Esophagus (tissue), 2 donors: ENCODE results near the gene LDHB. TPM values are rescaled to one million over a fixed set of nuclear protein-coding genes. Genes with fewer than 3 reads are reported as not detected.
"Not testable (repeated sequence)": the region's sequence is repeated elsewhere in the genome, so short reads cannot be mapped to it uniquely, and the experiment has no call there.

Experiments used
- H3K27ac ChIP-seq, 2 donors: one replicate each; pipeline ENCODE4 v1.5.1; 2013; ENCODE audit warnings: low read depth in 2 of 2, mild to moderate bottlenecking in 2 of 2, inconsistent platforms in 1 of 2, low read length in 1 of 2, moderate library complexity in 1 of 2
- H3K27me3 ChIP-seq, 2 donors: one replicate each; pipeline ENCODE4 v1.6.1; 2013; ENCODE audit warnings: low read length in 2 of 2, control low read depth in 1 of 2, mild to moderate bottlenecking in 1 of 2; ENCODE audit not compliant: insufficient read depth in 2 of 2, control insufficient read depth in 1 of 2
- H3K36me3 ChIP-seq, 2 donors: one replicate each; pipeline ENCODE4 v1.6.1; 2013; ENCODE audit warnings: low read length in 1 of 2; ENCODE audit not compliant: control insufficient read depth in 2 of 2, insufficient read depth in 2 of 2
- H3K4me1 ChIP-seq, 2 donors: one replicate each; pipeline ENCODE4 v1.6.1; 2013; ENCODE audit warnings: low read length in 1 of 2; ENCODE audit not compliant: control insufficient read depth in 2 of 2, insufficient read depth in 2 of 2
- H3K4me3 ChIP-seq, 2 donors: one replicate each; pipeline ENCODE4 v1.5.1; 2013; ENCODE audit warnings: low read length in 2 of 2, mild to moderate bottlenecking in 2 of 2, low read depth in 1 of 2, moderate library complexity in 1 of 2
- H3K9me3 ChIP-seq, 2 donors: one replicate each; pipeline ENCODE4 v1.6.1; 2013; ENCODE audit warnings: mild to moderate bottlenecking in 2 of 2, low read depth in 1 of 2, low read length in 1 of 2, moderate library complexity in 1 of 2; ENCODE audit not compliant: control insufficient read depth in 2 of 2, insufficient read depth in 1 of 2
- WGBS, 2 donors: extraction: QIAGEN DNeasy Blood & Tissue Kit; methylation state at CpG; one replicate each; pipeline ENCODE4 v1.1.7; 2013; 5-methylcytosine and 5-hydroxymethylcytosine counted together
- polyA plus RNA-seq, 2 donors: library from polyadenylated mRNA; stranded (reverse); fragments of 200-250 nt; gene quantifications; one replicate each; pipeline ENCODE4 v1.2.3, GENCODE V29; 2013
- donor health status: healthy with polysubstance abuse.
- donor health status: Bipolar disorder and iron deficiency.

The LDHB gene
- polyA plus RNA-seq, 2 donors, result 92.1 to 193 TPM

DNA sequence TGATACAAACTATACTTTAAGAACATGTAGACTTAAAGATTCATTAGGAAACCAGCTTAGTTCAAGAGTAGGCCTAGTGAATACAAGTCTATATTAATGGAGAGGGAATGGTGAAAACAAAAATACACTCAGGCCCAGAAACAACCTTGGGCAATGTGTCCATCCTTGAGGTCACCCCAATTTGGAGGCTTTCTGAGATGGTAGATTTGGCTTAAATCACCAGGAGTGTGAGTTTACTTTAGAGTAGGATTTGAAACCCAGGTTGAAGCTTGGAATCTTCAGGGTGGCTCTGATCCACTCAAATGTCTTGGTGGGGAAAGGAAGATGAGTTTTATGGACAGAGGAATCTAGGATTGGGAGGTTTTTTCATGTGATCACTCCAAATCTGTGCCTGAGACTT lies 10.5 kb downstream of the LDHB start:
- H3K27ac ChIP-seq, result no peak overlapping the region
- no peaks in the 10 kb centered on the region for H3K9me3 ChIP-seq
- no peaks in the 10 kb centered on the region for H3K27me3 ChIP-seq
- H3K36me3 ChIP-seq, result peaks cover 2 to 6% of the 10 kb centered on the region in 2 donors
- H3K4me3 ChIP-seq, result no peak overlapping the region
- H3K4me1 ChIP-seq, result no peaks in the 10 kb centered on the region

DNA sequence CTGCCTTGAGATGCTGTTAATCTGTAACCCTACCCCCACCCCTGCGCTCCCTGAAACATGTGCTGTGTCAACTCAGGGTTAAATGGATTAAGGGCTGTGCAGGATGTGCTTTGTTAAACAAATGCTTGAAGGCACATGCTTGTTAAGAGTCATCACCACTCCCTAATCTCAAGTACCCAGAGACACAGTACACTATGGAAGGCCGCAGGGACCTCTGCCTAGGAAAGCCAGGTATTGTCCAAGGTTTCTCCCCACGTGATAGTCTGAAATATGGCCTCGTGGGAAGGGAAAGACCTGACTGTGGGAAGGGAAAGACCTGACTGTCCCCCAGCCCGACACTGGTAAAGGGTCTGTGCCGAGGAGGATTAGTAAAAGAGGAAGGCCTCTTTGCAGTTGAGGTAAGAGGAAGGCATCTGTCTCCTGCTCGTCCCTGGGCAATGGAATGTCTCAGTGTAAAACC lies 12.6 kb downstream of the LDHB start:
- not testable (repeated sequence) for H3K4me3 ChIP-seq, H3K9me3 ChIP-seq, H3K27ac ChIP-seq, H3K36me3 ChIP-seq, H3K4me1 ChIP-seq, H3K27me3 ChIP-seq
- 47 to 54% methylated on average over 7 of the region's 7 CpGs for WGBS, 2 donors

DNA sequence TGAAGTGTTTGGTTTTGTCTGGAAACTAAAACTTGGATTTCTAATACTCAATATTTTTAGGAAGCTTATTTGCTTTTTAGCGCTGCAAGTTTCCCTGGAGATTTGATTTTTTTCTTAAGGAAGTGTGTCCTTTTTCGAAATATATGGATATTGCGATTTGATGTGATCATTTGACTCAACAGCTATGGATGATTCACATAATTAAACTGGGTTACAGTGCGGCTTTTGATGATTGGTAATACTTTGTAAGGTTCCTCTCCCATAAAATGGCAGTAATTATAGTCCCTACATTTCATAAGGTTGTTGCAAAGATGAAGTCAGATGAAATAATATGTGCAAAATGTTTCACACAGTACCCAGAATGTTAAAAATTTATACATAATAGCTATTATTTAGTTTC lies 13.1 kb downstream of the LDHB start:
- Histone ChIP-seq H3K9me3 (no peaks in the 10 kb centered on the region), H3K27me3 (no peaks in the 10 kb centered on the region), H3K4me1 (no peaks in the 10 kb centered on the region), H3K36me3 (peaks cover 2 to 5% of the 10 kb centered on the region in 2 donors), H3K4me3 (no peak overlapping the region), H3K27ac (no peak overlapping the region)
- 87% methylated on average over 4 of the region's 4 CpGs for WGBS, 2 donors

DNA sequence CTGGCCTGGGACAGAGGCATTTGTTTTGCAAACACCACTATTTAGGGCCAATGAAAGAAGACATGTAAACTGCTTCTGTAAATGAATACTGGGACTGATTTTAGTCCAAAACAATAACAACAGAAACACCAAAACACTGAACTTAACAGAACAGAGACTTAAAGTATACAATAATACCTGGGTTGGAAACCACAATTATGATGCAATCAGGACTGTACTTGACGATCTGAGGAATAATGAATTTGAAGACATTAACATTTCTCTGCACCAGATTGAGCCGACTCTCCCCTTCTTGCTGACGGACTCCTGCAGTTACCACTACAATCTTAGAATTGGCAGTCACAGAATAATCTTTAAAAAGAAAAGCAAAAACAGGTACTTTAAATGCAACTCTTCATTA lies 13.9 kb downstream of the LDHB start:
- no peaks in the 10 kb centered on the region for H3K4me1 ChIP-seq
- no peak overlapping the region for H3K4me3 ChIP-seq
- H3K27ac ChIP-seq, result no peak overlapping the region
- peaks cover 2 to 5% of the 10 kb centered on the region in 2 donors for H3K36me3 ChIP-seq
- 80% methylated on average over 3 of the region's 3 CpGs for WGBS, 2 donors
- H3K9me3 ChIP-seq, result no peaks in the 10 kb centered on the region
- no peaks in the 10 kb centered on the region for H3K27me3 ChIP-seq

DNA sequence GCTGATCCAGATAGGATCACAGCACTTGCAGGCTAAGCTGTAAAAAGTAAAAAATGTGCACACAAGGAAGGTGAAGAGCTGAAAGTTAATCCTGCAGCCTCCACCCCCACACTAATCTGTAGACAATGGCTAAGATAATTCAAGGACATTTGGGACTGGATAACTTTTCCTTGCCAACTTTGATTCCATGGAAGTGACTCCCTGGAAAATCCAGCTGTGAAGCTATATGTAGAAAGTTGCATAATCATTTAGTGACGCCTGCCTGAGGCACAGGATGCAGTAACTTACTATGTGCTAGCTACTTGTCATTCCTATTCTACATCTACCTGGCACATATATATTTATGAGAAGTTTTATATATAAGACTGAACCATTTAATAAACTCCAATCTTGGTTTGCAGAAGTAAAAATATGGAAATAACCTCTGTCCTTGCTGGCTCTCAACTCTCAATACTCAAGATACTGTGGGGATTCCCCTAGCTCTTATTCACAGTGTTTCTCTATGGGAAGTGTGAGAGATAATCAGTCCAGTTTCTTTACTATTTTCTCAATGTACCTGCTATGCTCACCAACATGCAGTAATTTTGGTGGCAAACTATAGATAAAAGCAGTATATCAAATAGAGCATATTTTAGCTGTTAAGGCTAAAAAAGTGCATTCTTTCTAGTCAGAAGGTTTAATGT lies 14.8 kb downstream of the LDHB start:
- 44 to 52% methylated on average over 1 of the region's 1 CpG for WGBS, 2 donors
- H3K27ac ChIP-seq, result no peak overlapping the region
- no peaks in the 10 kb centered on the region for H3K4me1 ChIP-seq
- no peaks in the 10 kb centered on the region for H3K9me3 ChIP-seq
- H3K4me3 ChIP-seq, result no peak overlapping the region
- no peaks in the 10 kb centered on the region for H3K27me3 ChIP-seq
- peaks cover 2 to 5% of the 10 kb centered on the region in 2 donors for H3K36me3 ChIP-seq

DNA sequence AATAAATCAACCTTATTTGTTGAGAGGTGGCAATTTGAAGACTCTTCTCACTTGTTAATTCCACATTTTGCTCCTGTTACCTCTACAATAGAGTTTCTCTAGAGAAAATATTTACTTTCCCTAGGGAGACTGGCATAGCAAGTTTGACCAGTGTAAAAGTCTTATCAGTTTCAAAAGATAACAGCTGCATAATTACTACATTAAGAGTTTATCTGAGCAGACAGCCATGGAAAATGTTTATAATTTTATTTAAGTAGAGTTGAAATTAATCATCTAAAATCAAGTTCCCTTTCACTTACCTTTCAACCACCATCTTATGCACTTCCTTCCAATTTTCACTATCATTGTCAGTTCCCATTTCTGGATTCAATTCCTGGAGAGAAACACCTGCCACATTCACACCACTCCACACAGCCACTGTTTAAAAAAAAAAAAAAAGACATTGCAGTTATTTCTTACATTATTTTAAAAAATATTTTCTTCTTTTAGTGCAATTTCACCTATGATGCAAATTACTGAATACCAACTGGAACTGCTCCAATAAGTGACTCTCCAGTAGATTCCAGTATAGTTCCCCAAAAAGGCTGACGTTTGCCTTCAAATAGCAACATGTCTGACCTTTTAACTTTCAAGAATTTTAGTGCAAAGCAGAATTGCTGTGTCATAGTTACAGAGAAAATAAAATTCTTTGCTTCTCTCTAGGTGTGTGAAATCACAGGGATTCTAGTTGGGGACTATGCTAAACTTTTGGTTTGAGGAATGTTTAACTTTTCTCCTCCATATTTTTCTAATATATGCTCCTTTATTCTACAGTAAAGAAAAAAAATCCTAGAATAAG lies 19.4 kb downstream of the LDHB start:
- 66 to 69% methylated on average over 1 of the region's 1 CpG for WGBS, 2 donors
- no peak overlapping the region for H3K27ac ChIP-seq
- no peaks in the 10 kb centered on the region for H3K27me3 ChIP-seq
- H3K36me3 ChIP-seq, result peaks cover 0 to 10% of the 10 kb centered on the region in 2 donors
- H3K4me1 ChIP-seq, result no peaks in the 10 kb centered on the region
- no peak overlapping the region for H3K4me3 ChIP-seq
- no peaks in the 10 kb centered on the region for H3K9me3 ChIP-seq

GRCh38 chr12:21634245-21634644 lies 23.4 kb downstream of the LDHB start:
- no peaks in the 10 kb centered on the region for H3K9me3 ChIP-seq
- no peaks in the 10 kb centered on the region for H3K4me1 ChIP-seq
- H3K4me3 ChIP-seq, result no peak overlapping the region
- H3K27ac ChIP-seq, result no peak overlapping the region
- no peaks in the 10 kb centered on the region for H3K27me3 ChIP-seq
- 97 to 98% methylated on average over 3 of the region's 3 CpGs for WGBS, 2 donors
- H3K36me3 ChIP-seq, result peaks cover 0 to 7% of the 10 kb centered on the region in 2 donors

GRCh38 chr12:21631367-21631766 lies 26.3 kb downstream of the LDHB start:
- Histone ChIP-seq H3K9me3 (no peaks in the 10 kb centered on the region), H3K27me3 (no peaks in the 10 kb centered on the region), H3K27ac (no peak overlapping the region), H3K4me1 (no peaks in the 10 kb centered on the region), H3K36me3 (peaks cover 0 to 7% of the 10 kb centered on the region in 2 donors), H3K4me3 (no peak overlapping the region)
- WGBS, 2 donors, result 32 to 52% methylated on average over 2 of the region's 2 CpGs

GRCh38 chr12:21627924-21628323 lies 29.7 kb downstream of the LDHB start:
- H3K4me3 ChIP-seq, result no peak overlapping the region
- 76 to 87% methylated on average over 2 of the region's 2 CpGs for WGBS, 2 donors
- no peaks in the 10 kb centered on the region for H3K9me3 ChIP-seq

GRCh38 chr12:21618566-21618965 lies 39.1 kb downstream of the LDHB start:
- no peaks in the 10 kb centered on the region for H3K9me3 ChIP-seq
- H3K36me3 ChIP-seq, result no peaks in the 10 kb centered on the region
- H3K4me3 ChIP-seq, result no peak overlapping the region
- H3K27ac ChIP-seq, result no peak overlapping the region
- H3K4me1 ChIP-seq, result no peaks in the 10 kb centered on the region
- H3K27me3 ChIP-seq, result no peaks in the 10 kb centered on the region

More at GRCh38 chr12:21627924-21628323, 29.7 kb downstream of the LDHB start:
- no peaks in the 10 kb centered on the region for H3K27me3 ChIP-seq
- H3K4me1 ChIP-seq, result no peaks in the 10 kb centered on the region
- no peak overlapping the region for H3K27ac ChIP-seq
- H3K36me3 ChIP-seq, result no peaks in the 10 kb centered on the region
